ENCODE results near the gene NPAS1.

GRCh38 chr19:46972311-46972710 lies 47.3 kb upstream of the NPAS1 start:
- TF ChIP-seq CTCF (IDR thresholded peaks at IDR 0.05) (no peak), POLR2A (IDR thresholded peaks at IDR 0.05) (no peak)
